ENCODE data around the gene SLC4A5.
"Not testable (repeated sequence)": the region's sequence is repeated elsewhere in the genome, so short reads cannot be mapped to it uniquely, and the experiment has no call there.

Gene SLC4A5

GRCh38 chr2:74199275-74199701, 143.9 kb downstream of the SLC4A5 start:
- DNase-seq (ENCODE audit: low read depth): no peak

DNA sequence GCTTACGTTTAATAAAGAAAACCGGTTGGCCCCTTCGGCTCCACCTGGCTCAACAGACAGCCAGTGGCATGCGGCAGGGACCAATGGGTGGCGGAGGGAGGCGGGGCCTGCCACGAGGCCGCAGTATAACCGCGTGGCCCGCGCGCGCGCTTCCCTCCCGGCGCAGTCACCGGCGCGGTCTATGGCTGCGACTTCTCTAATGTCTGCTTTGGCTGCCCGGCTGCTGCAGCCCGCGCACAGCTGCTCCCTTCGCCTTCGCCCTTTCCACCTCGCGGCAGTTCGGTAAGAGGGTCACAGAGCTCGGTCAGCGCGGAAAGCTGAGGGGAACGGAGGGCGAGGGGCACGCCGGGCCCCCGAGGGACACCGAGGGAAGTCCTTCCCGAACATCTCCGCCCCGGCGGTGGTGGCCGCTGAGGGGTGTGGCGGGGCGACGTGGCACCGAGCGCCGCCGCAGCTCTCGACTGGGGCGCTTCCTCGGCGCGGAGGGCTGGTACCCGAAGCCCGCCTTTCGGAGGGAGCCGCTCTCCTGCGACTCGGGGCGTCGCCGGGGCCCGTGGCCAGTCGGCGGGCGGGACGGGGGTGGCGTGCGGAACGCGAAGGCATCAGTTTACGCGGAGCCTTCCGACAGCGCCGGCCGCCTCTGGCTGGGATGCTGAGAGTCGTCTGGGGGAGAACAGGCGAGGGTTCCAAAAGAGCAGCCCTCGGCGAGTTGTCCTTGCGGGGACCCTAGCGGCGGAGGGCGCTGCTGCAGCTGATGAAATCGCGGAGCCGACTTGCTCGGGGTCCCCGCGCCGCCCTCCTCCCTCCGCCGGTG, 144.5 kb downstream of the SLC4A5 start, which contains the start of gene MTHFD2:
MTHFD2 (plus strand) TSS at position 155 of the 814 bp plus-strand sequence; CDS start at position 182, 27 bp downstream.
- peak; percentile 92 for DNase-seq (ENCODE audit: low read depth)

DNA sequence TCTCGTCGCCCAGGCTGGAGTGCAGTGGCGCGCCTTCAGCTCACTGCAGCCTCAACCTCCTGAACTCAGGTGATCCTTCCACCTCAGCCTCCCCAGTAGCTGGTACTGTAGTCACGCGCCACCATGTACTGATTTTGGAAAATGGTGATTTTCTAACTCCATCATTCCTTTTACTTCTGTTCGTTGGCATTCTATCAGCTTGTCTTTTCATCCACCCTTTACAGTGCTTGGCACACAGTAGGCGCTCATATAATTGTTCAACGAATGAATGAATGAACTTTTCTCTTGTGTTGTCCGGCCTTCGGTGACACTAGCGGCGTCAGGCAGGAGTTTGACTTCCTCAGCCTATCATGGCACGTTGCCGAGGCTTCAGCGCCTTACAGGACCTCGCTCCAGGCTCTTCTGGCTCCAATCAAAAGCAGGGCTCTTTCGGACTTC, 145.2 kb downstream of the SLC4A5 start:
- DNase-seq (ENCODE audit: low read depth): no peak

DNA sequence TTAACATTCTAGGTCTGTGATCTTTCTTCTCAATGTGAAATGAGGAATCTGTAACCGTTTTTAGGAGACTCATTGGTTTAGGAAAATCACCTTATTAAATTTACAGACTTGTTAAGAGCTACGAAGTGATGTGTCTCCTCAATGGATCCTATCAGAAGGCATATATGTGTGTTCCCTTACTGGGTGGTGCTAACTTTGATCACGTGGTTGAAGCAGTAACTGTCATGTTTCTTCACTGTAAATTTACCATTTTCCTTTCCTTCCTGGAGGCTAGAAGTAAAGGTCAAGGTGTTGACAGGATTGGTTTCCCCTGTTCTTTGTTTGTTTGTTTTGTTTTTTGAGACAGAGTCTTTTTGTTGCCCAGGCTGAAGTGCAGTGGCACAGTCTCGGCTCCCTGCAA, 146.2 kb downstream of the SLC4A5 start:
- DNase-seq (ENCODE audit: low read depth): no peak

DNA sequence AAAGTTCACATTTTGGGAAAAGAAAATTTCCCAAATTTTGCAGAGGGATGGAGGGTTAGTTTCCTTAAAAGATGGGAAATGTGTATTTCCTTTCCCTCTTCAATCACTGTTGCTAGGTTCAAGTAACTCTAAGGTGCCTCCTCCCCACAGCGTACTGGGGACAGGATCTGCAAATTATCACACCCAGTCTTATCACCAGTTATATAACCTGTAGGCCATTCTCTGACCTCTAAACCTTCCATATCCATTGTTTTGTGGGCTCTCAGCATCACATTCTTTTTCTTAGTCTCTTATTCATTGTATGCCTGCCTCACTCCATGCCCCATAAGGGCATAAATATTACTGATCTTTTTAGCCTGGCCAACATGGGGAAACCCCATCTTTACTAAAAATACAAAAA, 148.4 kb downstream of the SLC4A5 start:
- no peak for DNase-seq (ENCODE audit: low read depth)

DNA sequence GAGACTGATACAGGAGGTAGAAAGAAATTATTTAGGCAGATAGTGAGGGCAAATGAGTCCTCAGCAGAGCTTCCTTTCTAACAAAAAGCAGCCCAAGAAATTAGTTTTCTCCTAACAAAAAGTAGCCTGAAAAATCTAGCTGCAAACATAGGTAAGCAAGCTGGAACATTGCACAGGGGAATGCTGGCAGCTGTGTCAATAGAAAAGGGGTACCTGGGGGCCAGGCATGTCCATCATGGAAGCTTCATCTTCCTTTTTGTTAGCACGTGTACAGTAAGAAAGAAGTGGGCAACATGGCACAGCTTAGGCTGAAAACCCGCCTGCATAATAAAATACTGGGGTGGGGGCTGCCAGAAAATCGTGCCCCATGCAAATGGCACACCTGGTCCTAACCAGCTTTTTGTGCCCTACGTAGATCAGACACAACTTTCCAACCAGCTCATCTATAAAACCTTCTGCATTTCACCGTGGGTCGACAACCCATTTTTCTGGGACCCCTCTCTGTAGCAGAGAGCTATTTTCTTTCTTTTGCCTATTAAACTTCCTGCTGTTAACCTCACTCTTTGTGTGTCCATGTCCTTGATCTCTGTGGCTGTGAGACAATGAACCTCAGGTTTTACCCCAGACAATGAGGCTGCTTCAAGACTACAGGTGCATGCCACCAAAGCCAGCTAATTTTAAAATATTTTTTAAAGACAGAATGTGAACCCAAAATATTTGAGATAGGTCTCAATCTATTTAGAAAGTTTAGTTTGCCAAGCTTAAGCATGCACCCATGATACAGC, 151.4 kb downstream of the SLC4A5 start:
- no peak for DNase-seq (ENCODE audit: low read depth)

DNA sequence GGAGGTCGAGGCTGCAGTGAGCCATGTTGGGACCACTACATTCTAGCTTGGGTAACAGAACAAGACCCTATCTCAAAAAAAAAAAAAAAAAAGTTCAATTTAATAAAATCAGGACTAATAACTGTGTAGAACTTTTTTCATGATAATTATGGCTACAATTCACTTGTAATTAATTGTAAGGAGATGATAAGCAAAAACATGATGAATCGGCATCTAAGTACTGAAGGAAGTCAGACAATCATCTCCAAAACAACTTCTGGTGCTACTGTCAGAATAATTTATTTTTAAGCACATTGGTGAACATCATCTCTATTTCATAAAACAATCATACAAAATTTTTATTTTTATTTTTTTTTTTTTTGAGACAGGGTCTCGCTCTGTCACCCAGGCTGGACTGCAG, 154.5 kb downstream of the SLC4A5 start:
- DNase-seq (ENCODE audit: low read depth): no peak

DNA sequence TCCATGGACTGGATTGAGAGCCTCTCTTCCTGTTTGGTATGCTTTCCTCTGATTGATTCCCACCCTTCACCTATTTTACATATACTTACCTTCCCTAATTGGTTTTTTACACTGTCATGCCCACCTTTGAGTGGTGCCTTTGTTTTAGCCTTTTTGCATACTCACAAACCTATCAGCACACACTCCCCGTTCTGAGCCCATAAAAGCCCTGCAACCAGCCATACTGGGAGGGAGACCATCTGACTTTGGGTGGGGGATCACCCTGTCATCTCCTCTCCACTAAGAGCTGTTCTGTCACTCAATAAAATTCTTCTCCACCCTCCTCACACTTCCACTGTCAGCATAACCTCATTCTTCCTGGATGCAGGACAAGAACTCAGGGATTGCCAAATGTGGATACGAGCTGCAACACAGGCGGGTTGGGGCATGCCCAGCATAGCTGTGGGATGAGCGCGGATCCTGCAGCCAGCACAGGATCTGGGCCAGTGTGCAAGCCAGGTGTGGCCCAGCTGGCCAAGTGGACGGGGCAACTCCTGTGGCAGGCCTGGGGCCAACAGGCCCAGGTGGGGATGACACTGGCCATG, 155.1 kb downstream of the SLC4A5 start:
- DNase-seq (ENCODE audit: low read depth): no peak

DNA sequence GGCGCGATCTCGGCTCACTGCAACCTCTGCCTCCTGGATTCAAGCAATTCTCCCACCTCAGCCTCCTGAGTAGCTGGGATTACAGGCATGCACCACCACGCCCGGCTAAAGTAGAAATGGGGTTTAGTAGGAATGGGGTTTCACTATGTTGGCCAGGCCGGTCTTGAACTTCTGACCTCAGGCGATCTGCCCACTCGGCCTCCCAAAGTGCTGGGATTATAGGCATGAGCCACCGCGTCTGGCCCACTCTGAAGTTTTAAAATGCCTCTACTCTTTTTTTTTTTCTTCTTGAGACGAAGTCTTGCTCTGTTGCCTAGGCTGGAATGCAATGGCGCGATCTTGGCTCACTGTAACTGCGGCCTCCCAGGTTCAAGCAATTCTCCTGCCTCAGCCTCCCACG, 156.5 kb downstream of the SLC4A5 start:
- not testable (repeated sequence) for DNase-seq (ENCODE audit: low read depth)

- no peak for DNase-seq (ENCODE audit: low read depth)
Measured at GRCh38 chr2:74186038-74186437, 157.2 kb downstream of the SLC4A5 start.

DNA sequence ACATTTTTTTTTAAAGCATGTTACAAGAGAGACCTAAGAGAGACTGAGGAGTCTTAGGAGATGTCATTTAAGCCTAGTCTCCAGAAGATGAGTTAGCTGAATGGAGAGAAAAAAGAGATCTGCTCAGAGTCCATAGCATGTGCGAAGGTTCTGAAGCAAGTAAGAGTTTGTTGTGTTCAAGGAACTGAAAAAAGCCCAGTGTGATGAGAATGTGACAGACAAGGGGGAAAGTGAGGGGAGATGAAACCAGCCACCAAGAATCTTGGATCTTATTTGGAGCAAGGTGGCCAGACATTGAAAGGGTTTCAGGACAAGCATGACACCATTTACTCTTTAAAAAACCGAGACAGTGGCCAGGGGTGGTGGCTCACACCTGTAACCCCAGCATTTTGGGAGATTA, 159.3 kb downstream of the SLC4A5 start:
- no peak for DNase-seq (ENCODE audit: low read depth)

GRCh38 chr2:74181739-74182138, 161.5 kb downstream of the SLC4A5 start:
- DNase-seq (ENCODE audit: low read depth): no peak

- no peak for DNase-seq (ENCODE audit: low read depth)
Measured at GRCh38 chr2:74179063-74179865, 164.0 kb downstream of the SLC4A5 start.

DNA sequence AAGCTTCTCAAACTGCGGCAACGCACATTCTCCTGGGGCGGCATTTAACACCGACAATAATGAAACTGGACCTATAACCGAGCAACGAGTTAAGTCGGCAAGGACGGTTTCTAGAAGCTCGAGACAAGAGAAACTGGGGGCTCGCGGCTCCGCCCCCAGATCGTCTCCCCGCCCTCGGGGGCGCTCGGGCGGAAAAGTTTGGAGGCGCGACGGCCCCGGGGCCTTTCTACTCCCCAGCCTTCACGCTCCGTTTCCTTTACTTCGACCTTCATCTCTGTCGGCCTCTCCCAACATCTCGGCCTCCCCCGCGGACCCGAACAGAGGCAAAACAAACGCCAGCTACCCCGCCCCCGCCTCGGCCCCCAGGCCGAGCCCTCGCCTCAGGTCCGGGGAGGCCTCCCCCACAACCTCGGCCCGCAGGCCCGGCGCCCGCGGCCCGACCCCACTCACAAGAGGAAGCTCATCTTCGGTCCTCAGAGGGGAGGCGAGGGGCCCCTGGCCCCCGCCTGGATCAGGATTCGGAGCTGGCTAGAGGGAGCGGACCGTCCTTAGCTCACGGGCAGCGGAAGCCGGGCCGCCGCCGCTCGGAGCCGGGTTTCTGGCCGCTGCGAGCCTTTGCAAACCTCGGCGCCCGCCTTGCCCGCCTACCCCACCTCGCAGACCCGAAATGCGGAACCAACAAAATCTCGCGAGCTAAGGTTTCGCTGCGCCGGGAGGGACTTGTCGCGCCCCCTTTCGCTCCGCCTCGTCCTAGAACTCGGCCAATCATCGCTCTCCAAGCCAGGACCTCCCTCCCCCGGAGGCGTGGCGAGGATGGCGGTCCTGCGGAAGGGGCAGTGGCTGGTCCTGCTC, 164.8 kb downstream of the SLC4A5 start, which contains the start of gene MOB1A:
MOB1A (minus strand) TSS at position 669 of the 852 bp plus-strand sequence; CDS start at position 464, 205 bp downstream.
- DNase-seq (ENCODE audit: low read depth): peak; percentile 98

GRCh38 chr2:74177696-74178095, 165.5 kb downstream of the SLC4A5 start:
- DNase-seq (ENCODE audit: low read depth): no peak

GRCh38 chr2:74174909-74175308, 168.3 kb downstream of the SLC4A5 start:
- no peak for DNase-seq (ENCODE audit: low read depth)

DNA sequence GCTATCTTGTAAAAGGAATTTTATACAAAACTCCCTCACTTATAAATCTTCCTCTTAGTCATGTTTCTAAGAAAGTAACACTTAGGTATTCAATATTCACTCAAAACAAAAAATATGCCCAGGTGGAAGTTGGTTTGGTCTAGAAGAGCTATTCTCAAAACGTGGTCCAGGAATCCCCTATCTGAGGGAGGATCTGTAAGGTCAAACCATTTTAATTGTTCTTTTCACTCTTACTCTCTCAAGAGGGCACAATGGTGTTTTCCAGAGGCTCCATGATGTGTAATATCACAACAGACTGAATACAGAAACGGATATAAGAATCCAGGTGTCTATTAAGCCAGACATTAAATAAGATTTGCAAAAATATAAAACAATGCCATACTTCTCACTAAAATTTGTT, 174.5 kb downstream of the SLC4A5 start:
- no peak for DNase-seq (ENCODE audit: low read depth)

Measured in activated T-cell treated with anti-CD3 and anti-CD28 coated beads for 48 hours (primary cell).